ENCODE results near the gene MXD4. TPM values are rescaled to one million over a fixed set of nuclear protein-coding genes. Genes with fewer than 3 reads are reported as not detected.

MXD4 gene
- polyA plus RNA-seq, 1 experiment: 58.3 TPM

- POLR2A ChIA-PET: interaction anchor here (0.8 kb wide), 1 partner anchor 9 kb away, joined by 7 read pairs; the partner anchor contains the start of genes HAUS3 and POLN
- no peak for DNase-seq (ENCODE audit: low read depth)
- no peak for TF ChIP-seq CTCF (IDR thresholded peaks at IDR 0.05; ENCODE audit: insufficient read depth, low read depth, low read length)
Observed at GRCh38 chr4:2251073-2251794, 10.7 kb downstream of the MXD4 start.

GRCh38 chr4:2250357-2251072 lies 11.4 kb downstream of the MXD4 start:
- no peak for TF ChIP-seq CTCF (IDR thresholded peaks at IDR 0.05; ENCODE audit: insufficient read depth, low read depth, low read length)
- CTCF ChIA-PET: interaction anchor here (1.1 kb wide), 1 partner anchor 104 kb away, joined by 3 read pairs; no protein-coding TSS in a partner anchor
- Histone ChIP-seq H3K36me3 (ENCODE audit: control insufficient read depth, insufficient read depth, low read length) (peaks cover 38% of the 10 kb centered on the region), H3K27me3 (ENCODE audit: control insufficient read depth, insufficient read depth, low read length) (no peaks in the 10 kb centered on the region), H3K4me3 (ENCODE audit: low read depth, low read length) (no peak overlapping the region)
- POLR2A ChIA-PET: interaction anchor here (0.8 kb wide), 1 partner anchor 8 kb away, joined by 7 read pairs; the partner anchor contains the start of genes HAUS3 and POLN
- DNase-seq (ENCODE audit: low read depth): no peak

More at GRCh38 chr4:2251073-2251794, 10.7 kb downstream of the MXD4 start:
- H3K27me3 ChIP-seq (ENCODE audit: control insufficient read depth, insufficient read depth, low read length): no peaks in the 10 kb centered on the region
- H3K36me3 ChIP-seq (ENCODE audit: control insufficient read depth, insufficient read depth, low read length): peaks cover 38% of the 10 kb centered on the region
- H3K4me3 ChIP-seq (ENCODE audit: low read depth, low read length): no peak overlapping the region
- CTCF ChIA-PET: interaction anchor here (1.1 kb wide), 1 partner anchor 103 kb away, joined by 3 read pairs; no protein-coding TSS in a partner anchor

DNA sequence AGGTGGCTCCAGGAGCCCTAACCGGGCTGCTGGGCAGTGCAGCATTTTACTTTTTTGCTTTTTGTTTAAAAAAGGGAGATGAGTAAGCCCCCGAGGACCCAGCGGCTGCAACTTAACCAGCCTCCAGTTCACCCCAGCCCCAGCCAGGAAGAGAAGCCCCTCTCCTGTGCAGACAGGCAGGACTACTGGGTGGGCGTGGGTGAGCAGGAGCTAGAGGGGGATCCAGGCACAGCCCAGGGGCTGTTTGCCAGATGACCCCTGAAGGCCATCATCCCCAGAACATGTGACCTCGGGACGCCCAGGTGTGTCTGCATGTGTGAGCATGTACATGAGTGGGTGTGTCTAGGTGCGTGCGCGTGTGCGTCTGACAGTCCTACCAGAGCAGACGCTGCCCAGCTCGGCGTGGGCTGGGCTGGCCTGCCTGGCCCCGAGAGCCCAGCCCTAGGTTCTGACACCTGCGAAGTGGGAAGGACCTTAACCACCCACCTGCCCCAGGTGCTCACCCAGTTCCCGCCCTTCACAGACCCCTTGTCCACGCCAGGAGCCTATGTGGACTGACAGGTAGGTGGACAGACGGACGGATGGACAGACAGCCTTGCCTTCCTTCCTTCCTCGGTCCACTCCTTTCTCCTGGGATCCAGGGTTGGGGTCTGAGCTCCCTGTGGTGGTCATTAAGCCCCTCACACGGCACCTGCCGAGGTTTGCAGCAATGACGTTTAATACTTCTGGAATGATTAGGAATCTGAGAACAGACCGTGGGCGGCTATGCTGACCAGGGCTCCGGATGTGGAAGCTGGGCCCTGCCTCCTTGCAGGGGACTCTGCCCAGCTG lies 12.2 kb downstream of the MXD4 start:
- H3K4me3 ChIP-seq (ENCODE audit: low read depth, low read length): no peak overlapping the region
- no peak for DNase-seq (ENCODE audit: low read depth)
- POLR2A ChIA-PET: no interaction called here
- CTCF ChIA-PET: interaction anchor here (1.1 kb wide), 1 partner anchor 104 kb away, joined by 3 read pairs; no protein-coding TSS in a partner anchor
- H3K36me3 ChIP-seq (ENCODE audit: control insufficient read depth, insufficient read depth, low read length): peaks cover 31% of the 10 kb centered on the region
- no peaks in the 10 kb centered on the region for H3K27me3 ChIP-seq (ENCODE audit: control insufficient read depth, insufficient read depth, low read length)
- no peak for TF ChIP-seq CTCF (IDR thresholded peaks at IDR 0.05; ENCODE audit: insufficient read depth, low read depth, low read length)

GRCh38 chr4:2248821-2249261 lies 13.1 kb downstream of the MXD4 start:
- DNase-seq (ENCODE audit: low read depth): no peak
- TF ChIP-seq CTCF (IDR thresholded peaks at IDR 0.05; ENCODE audit: insufficient read depth, low read depth, low read length): no peak
- H3K36me3 ChIP-seq (ENCODE audit: control insufficient read depth, insufficient read depth, low read length): peaks cover 28% of the 10 kb centered on the region
- ChIA-PET CTCF (no interaction called here), POLR2A (no interaction called here)
- H3K27me3 ChIP-seq (ENCODE audit: control insufficient read depth, insufficient read depth, low read length): no peaks in the 10 kb centered on the region
- no peak overlapping the region for H3K4me3 ChIP-seq (ENCODE audit: low read depth, low read length)

All from BJ (cell line).